H1 (cell line): ENCODE measurements around the gene CCDC175.

Experiments
- CREB1 ChIP-seq: IDR thresholded peaks from 2 replicates; pipeline ENCODE4 v1.6.1; 2012; ENCODE audit warnings: inconsistent platforms
- EP300 ChIP-seq, 2 experiments: IDR thresholded peaks; 1 replicate in 1 of 2; 2 replicates in 1 of 2; pipeline ENCODE4 v1.6.1; 2011 to 2012; ENCODE audit warnings: low read depth in 2 of 2, low read length in 2 of 2, mild to moderate bottlenecking in 2 of 2, borderline replicate concordance in 1 of 2, inconsistent platforms in 1 of 2, moderate library complexity in 1 of 2
- JUND ChIP-seq: IDR thresholded peaks from 2 replicates; pipeline ENCODE4 v1.6.1; 2011; ENCODE audit warnings: mild to moderate bottlenecking, improper control_type of control experiment, low read length
- POLR2A ChIP-seq, 2 experiments: IDR thresholded peaks; 1 replicate in 1 of 2; 2 replicates in 1 of 2; pipeline ENCODE4 v1.6.1; 2011; ENCODE audit warnings: low read depth in 2 of 2, low read length in 2 of 2, mild to moderate bottlenecking in 2 of 2; ENCODE audit errors: control extremely low read depth in 1 of 2
- RAD21 ChIP-seq, 2 experiments: IDR thresholded peaks in 1 of 2; conservative IDR thresholded peaks in 1 of 2; 2 replicates each; pipeline ENCODE4 v1.6.1; 2011; ENCODE audit warnings: low read depth in 2 of 2, low read length in 2 of 2, improper control_type of control experiment in 1 of 2, inconsistent platforms in 1 of 2, mild to moderate bottlenecking in 1 of 2, moderate library complexity in 1 of 2
- TAF1 ChIP-seq: IDR thresholded peaks from 2 replicates; pipeline ENCODE4 v1.6.1; 2011; ENCODE audit warnings: mild to moderate bottlenecking, low read depth, low read length
- ZNF274 ChIP-seq: IDR thresholded peaks from 2 replicates; pipeline ENCODE4 v1.7.0; 2012; ENCODE audit warnings: low read length, borderline replicate concordance; ENCODE audit errors: extremely low read depth
- TF ChIP-seq, protein P1 (sequence below), 3 experiments: IDR thresholded peaks; 1 replicate in 2 of 3; 2 replicates in 1 of 3; pipeline versions ENCODE4 v1.5.1 to v1.6.1; 2011; ENCODE audit warnings: low read length in 3 of 3, mild to moderate bottlenecking in 3 of 3, inconsistent platforms in 2 of 3, low read depth in 1 of 3, moderate library complexity in 1 of 3; ENCODE audit not compliant: insufficient read depth in 1 of 3; ENCODE audit errors: control extremely low read depth in 1 of 3

DNA sequence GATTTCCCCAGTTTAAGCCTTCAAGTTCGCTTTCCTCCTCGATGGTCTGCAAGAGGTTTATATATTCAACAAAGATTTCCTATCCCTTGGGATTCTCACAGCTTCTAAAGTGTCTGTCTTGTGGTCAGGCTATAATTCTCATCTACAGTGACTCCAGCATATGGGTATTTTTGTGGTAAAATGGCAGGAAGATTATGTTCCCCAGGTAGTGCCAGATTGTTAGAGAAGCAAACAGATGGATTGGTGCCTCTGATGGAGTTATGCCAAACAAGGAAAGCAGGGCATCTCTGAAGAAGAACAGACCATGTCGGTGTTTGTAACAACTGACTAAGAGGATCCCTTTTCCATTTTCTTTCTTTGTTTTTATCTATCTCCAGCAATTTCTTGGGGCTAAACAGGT lies 5.5 kb upstream of the CCDC175 start:
- TF ChIP-seq JUND, result no peak
- TF ChIP-seq POLR2A (IDR thresholded peaks at IDR 0.05; ENCODE audit: control extremely low read depth in 1 of 2, low read depth in 2 of 2, low read length in 2 of 2), result no peak
- no peak for TF ChIP-seq CREB1
- TF ChIP-seq, protein P1, sequence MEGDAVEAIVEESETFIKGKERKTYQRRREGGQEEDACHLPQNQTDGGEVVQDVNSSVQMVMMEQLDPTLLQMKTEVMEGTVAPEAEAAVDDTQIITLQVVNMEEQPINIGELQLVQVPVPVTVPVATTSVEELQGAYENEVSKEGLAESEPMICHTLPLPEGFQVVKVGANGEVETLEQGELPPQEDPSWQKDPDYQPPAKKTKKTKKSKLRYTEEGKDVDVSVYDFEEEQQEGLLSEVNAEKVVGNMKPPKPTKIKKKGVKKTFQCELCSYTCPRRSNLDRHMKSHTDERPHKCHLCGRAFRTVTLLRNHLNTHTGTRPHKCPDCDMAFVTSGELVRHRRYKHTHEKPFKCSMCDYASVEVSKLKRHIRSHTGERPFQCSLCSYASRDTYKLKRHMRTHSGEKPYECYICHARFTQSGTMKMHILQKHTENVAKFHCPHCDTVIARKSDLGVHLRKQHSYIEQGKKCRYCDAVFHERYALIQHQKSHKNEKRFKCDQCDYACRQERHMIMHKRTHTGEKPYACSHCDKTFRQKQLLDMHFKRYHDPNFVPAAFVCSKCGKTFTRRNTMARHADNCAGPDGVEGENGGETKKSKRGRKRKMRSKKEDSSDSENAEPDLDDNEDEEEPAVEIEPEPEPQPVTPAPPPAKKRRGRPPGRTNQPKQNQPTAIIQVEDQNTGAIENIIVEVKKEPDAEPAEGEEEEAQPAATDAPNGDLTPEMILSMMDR (IDR thresholded peaks at IDR 0.05; ENCODE audit: control extremely low read depth in 1 of 3, insufficient read depth in 1 of 3, low read depth in 1 of 3, low read length in 3 of 3), result no peak
- no peak for TF ChIP-seq ZNF274
- no peak for TF ChIP-seq EP300 (IDR thresholded peaks at IDR 0.05; ENCODE audit: borderline replicate concordance in 1 of 2, low read depth in 2 of 2, low read length in 2 of 2)
- no peak for TF ChIP-seq TAF1
- no peak for TF ChIP-seq RAD21 (IDR thresholded peaks at IDR 0.05 in 1 of 2, conservative IDR thresholded peaks at IDR 0.05 in 1 of 2; ENCODE audit: low read depth in 2 of 2, low read length in 2 of 2)
